SK-N-SH (cell line): Measurements from ENCODE around the gene TMED9. TPM values are rescaled to one million over a fixed set of nuclear protein-coding genes. Genes with fewer than 3 reads are reported as not detected.

Source experiments
- CTCF ChIA-PET: fragments of 300-600, 350-600 bp; formaldehyde crosslinking; extraction: SDS; loops from one replicate; lab custom pipeline; 2021; lab: Yijun Ruan, JAX
- POLR2A ChIA-PET: fragments of 350-600 bp; sonication (Branson Sonifier 250); formaldehyde crosslinking; extraction: SDS; loops from one replicate; lab custom pipeline; 2020; ENCODE audit warnings: antibody characterized with exemption, inconsistent platforms; lab: Yijun Ruan, JAX
- DNase-seq: peaks from one replicate; pipeline ENCODE4 v3.0.0; 2012
- H2AFZ ChIP-seq: fragments of 200-600 bp; sonication (generic); 2 replicates; pipeline ENCODE4 v1.8.1; 2016; ENCODE audit warnings: antibody characterized with exemption, mild to moderate bottlenecking, low read depth
- H3F3A ChIP-seq: fragments of 200-600 bp; sonication (generic); replicated peaks from 2 replicates; pipeline ENCODE3; 2016; ENCODE audit warnings: antibody characterized with exemption, mild to moderate bottlenecking; ENCODE audit not compliant: insufficient read depth
- H3K27ac ChIP-seq, 2 experiments: fragments of 200-500 bp in 1 of 2; fragments of 200-600 bp in 1 of 2; sonication (Bioruptor generic) in 1 of 2; sonication (generic), shearing (Covaris generic) in 1 of 2; 2 replicates each; pipeline versions ENCODE4 v1.5.1 to v1.6.1; 2014 to 2016; ENCODE audit warnings: low read depth in 2 of 2, inconsistent platforms in 1 of 2, low read length in 1 of 2, mild to moderate bottlenecking in 1 of 2, mixed read lengths in 1 of 2
- H3K27me3 ChIP-seq: fragments of 200-600 bp; sonication (generic), shearing (Covaris generic); 2 replicates; pipeline ENCODE4 v1.6.1; 2016; ENCODE audit warnings: mixed run types; ENCODE audit not compliant: insufficient read depth
- H3K36me3 ChIP-seq, 2 experiments: fragments of 200-500 bp in 1 of 2; fragments of 200-600 bp in 1 of 2; sonication (Bioruptor generic) in 1 of 2; sonication (generic) in 1 of 2; replicated peaks in 1 of 2; 2 replicates each; pipeline versions ENCODE3 to v1.5.1; 2014 to 2016; ENCODE audit warnings: low read length in 1 of 2, mild to moderate bottlenecking in 1 of 2; ENCODE audit not compliant: insufficient read depth in 2 of 2, control insufficient read depth in 1 of 2
- H3K4me1 ChIP-seq, 2 experiments: fragments of 200-500 bp in 1 of 2; fragments of 200-600 bp in 1 of 2; sonication (Bioruptor generic) in 1 of 2; sonication (generic), shearing (Covaris generic) in 1 of 2; 2 replicates each; pipeline versions ENCODE4 v1.5.1 to v1.6.1; 2014 to 2016; ENCODE audit warnings: low read depth in 1 of 2, low read length in 1 of 2, mixed run types in 1 of 2; ENCODE audit not compliant: insufficient read depth in 2 of 2, control insufficient read depth in 1 of 2
- H3K4me2 ChIP-seq: fragments of 200-600 bp; sonication (generic), shearing (Covaris generic); 2 replicates; pipeline ENCODE4 v1.6.1; 2017; ENCODE audit warnings: mixed run types
- H3K4me3 ChIP-seq, 2 experiments: fragments of 200-500 bp in 1 of 2; fragments of 200-600 bp in 1 of 2; sonication (Bioruptor generic) in 1 of 2; sonication (generic), shearing (Covaris generic) in 1 of 2; 2 replicates each; pipeline versions ENCODE4 v1.5.1 to v1.8.1; 2014 to 2016; ENCODE audit warnings: low read depth in 2 of 2, inconsistent platforms in 1 of 2, low read length in 1 of 2, mild to moderate bottlenecking in 1 of 2, mixed read lengths in 1 of 2, moderate library complexity in 1 of 2
- H3K79me2 ChIP-seq: fragments of 200-600 bp; sonication (generic); 2 replicates; pipeline ENCODE4 v1.8.1; 2017; ENCODE audit warnings: mild to moderate bottlenecking; ENCODE audit not compliant: insufficient read depth
- H3K9ac ChIP-seq: fragments of 200-600 bp; sonication (generic); 2 replicates; pipeline ENCODE4 v1.6.1; 2017; ENCODE audit warnings: mixed run types
- H3K9me2 ChIP-seq: fragments of 200-600 bp; sonication (generic); 2 replicates; pipeline ENCODE4 v1.6.1; 2017; ENCODE audit warnings: mixed run types
- H3K9me3 ChIP-seq: fragments of 200-600 bp; sonication (generic); 2 replicates; pipeline ENCODE4 v1.6.1; 2017; ENCODE audit warnings: mixed run types, mild to moderate bottlenecking, moderate library complexity
- H4K20me1 ChIP-seq: fragments of 200-600 bp; sonication (generic); 2 replicates; pipeline ENCODE4 v1.6.1; 2017; ENCODE audit warnings: mild to moderate bottlenecking, mixed run types; ENCODE audit not compliant: insufficient read depth
- CHD2 ChIP-seq: fragments of 150-350 bp; IDR thresholded peaks from 2 replicates; pipeline ENCODE4 v1.6.1; 2018; ENCODE audit warnings: low read length; ENCODE audit not compliant: partially characterized antibody
- GABPA ChIP-seq: IDR thresholded peaks from 2 replicates; pipeline ENCODE4 v1.4.0; 2012; ENCODE audit warnings: low read depth, mild to moderate bottlenecking
- MEF2A ChIP-seq: IDR thresholded peaks from 2 replicates; pipeline ENCODE4 v1.4.0; 2012; ENCODE audit warnings: low read depth, borderline replicate concordance
- MXI1 ChIP-seq: IDR thresholded peaks from 2 replicates; pipeline ENCODE4 v1.6.1; 2012; ENCODE audit warnings: mild to moderate bottlenecking, low read depth, low read length, improper control_type of control experiment
- SIN3A ChIP-seq: IDR thresholded peaks from 2 replicates; pipeline ENCODE4 v1.6.1; 2012; ENCODE audit warnings: low read depth, mild to moderate bottlenecking, low read length, moderate library complexity, borderline replicate concordance
- TEAD4 ChIP-seq: IDR thresholded peaks from 2 replicates; pipeline ENCODE4 v1.4.0; 2012; ENCODE audit warnings: mild to moderate bottlenecking, borderline replicate concordance; ENCODE audit not compliant: insufficient read depth
- USF2 ChIP-seq: fragments of 150-350 bp; IDR thresholded peaks from 2 replicates; pipeline ENCODE4 v1.6.1; 2017; ENCODE audit warnings: antibody characterized with exemption, low read length, low read depth, borderline replicate concordance
- WGBS: methylation state at CpG from one replicate; pipeline ENCODE4 v1.1.6; 2017; ENCODE audit warnings: low lambda C conversion rate; 5-methylcytosine and 5-hydroxymethylcytosine counted together
- polyA plus RNA-seq, 3 experiments: library from polyadenylated mRNA; depleted of rRNA; stranded (reverse); fragments of >200 nt; gene quantifications; 2 replicates each; pipeline ENCODE4 v1.2.3, GENCODE V29; 2012

Gene TMED9
- polyA plus RNA-seq, 1 of the 3 experiments (the other 2 are of a cell fraction) = 264 TPM

GRCh38 chr5:177548495-177548894 lies 43.5 kb upstream of the TMED9 start:
- Histone ChIP-seq H3K4me3 (no peak overlapping the region), H3K9me3 (no peaks in the 10 kb centered on the region), H2AFZ (no peak overlapping the region), H3K79me2 (peaks cover 90% of the 10 kb centered on the region), H4K20me1 (peaks cover 87% of the 10 kb centered on the region), H3K36me3 (peaks cover 19 to 24% of the 10 kb centered on the region in 2 experiments), H3K4me1 (peaks cover 10 to 36% of the 10 kb centered on the region in 2 experiments), H3K9ac (no peak overlapping the region), H3F3A (peaks cover 32% of the 10 kb centered on the region), H3K4me2 (no peak overlapping the region), H3K27ac (peak overlapping the region in 1 of 2 experiments; percentile 50; a peak in 2 of 4 replicates), H3K9me2 (no peaks in the 10 kb centered on the region), H3K27me3 (no peaks in the 10 kb centered on the region)
- ChIA-PET CTCF (interaction anchor here (1.3 to 1.4 kb wide), 2 partner anchors 11 to 47 kb away, joined by 3 read pairs; no protein-coding TSS in a partner anchor), POLR2A (interaction anchor here (1.1 kb wide), 1 partner anchor 27 kb away, joined by 4 read pairs; no protein-coding TSS in a partner anchor)
- no peak for TF ChIP-seq TEAD4
- WGBS = 100% methylated on average over 1 of the region's 1 CpG
- DNase-seq = no peak

- Histone ChIP-seq H3K36me3 (peaks cover 12 to 19% of the 10 kb centered on the region in 2 experiments), H3K4me2 (no peak overlapping the region), H3K9me2 (no peaks in the 10 kb centered on the region), H3K79me2 (peaks cover 80% of the 10 kb centered on the region), H3K4me1 (peaks cover 10 to 33% of the 10 kb centered on the region in 2 experiments), H3K9me3 (no peaks in the 10 kb centered on the region), H2AFZ (no peak overlapping the region), H3K27me3 (no peaks in the 10 kb centered on the region), H3F3A (peaks cover 25% of the 10 kb centered on the region), H3K9ac (no peak overlapping the region), H3K27ac (no peak overlapping the region), H4K20me1 (peaks cover 75% of the 10 kb centered on the region), H3K4me3 (no peak overlapping the region)
- POLR2A ChIA-PET = no interaction called here
- CTCF ChIA-PET = interaction anchor here (1.4 kb wide), 1 partner anchor 49 kb away, joined by 3 read pairs; no protein-coding TSS in a partner anchor
- TF ChIP-seq SIN3A = no peak
- TF ChIP-seq GABPA = no peak
- WGBS = 100% methylated on average over 1 of the region's 1 CpG
- no peak for DNase-seq
Observed at GRCh38 chr5:177550122-177550521, 41.9 kb upstream of the TMED9 start.

GRCh38 chr5:177552839-177553455 lies 39.1 kb upstream of the TMED9 start:
- no peaks in the 10 kb centered on the region for H3K9me3 ChIP-seq
- H2AFZ ChIP-seq = no peak overlapping the region
- H3K9ac ChIP-seq = peak overlapping the region; percentile 78
- H3K79me2 ChIP-seq = peaks cover 62% of the 10 kb centered on the region
- POLR2A ChIA-PET = no interaction called here
- H3F3A ChIP-seq = peaks cover 6% of the 10 kb centered on the region
- 47% methylated on average over 16 of the region's 16 CpGs for WGBS
- peak; percentile 54 for DNase-seq
- H3K27me3 ChIP-seq = no peaks in the 10 kb centered on the region
- H3K27ac ChIP-seq = peak overlapping the region in 1 of 2 experiments; percentile 29; a peak in 3 of 4 replicates
- H3K4me2 ChIP-seq = peak overlapping the region; percentile 99
- CTCF ChIA-PET = interaction anchor here (1.4 kb wide), 1 partner anchor 37 kb away, joined by 3 read pairs; no protein-coding TSS in a partner anchor
- H3K36me3 ChIP-seq = peaks cover 12 to 19% of the 10 kb centered on the region in 2 experiments
- TF ChIP-seq CHD2 (no peak), USF2 (no peak), MEF2A (no peak), MXI1 (peak; percentile 71; the same call in 1 of the 2 replicates)
- H3K4me1 ChIP-seq = peaks cover 0 to 21% of the 10 kb centered on the region in 2 experiments; a peak in 2 of 4 replicates
- no peaks in the 10 kb centered on the region for H3K9me2 ChIP-seq
- H4K20me1 ChIP-seq = peaks cover 53% of the 10 kb centered on the region
- peak overlapping the region; percentile 93 to 94 for H3K4me3 ChIP-seq
